ACHN (cell line): ENCODE data around the gene MAP2K6.
A peak's percentile ranks its signal among the peaks of the same experiment; 100 is the strongest.

ENCODE experiments used
- DNase-seq: peaks from one replicate; pipeline ENCODE4 v3.0.0-alpha.2; 2015
- in situ Hi-C: cut with HindIII; loops from 2 replicates; pipeline ENCODE4 v1.10.0; 2017; ENCODE audit warnings: low sequenced_read_pairs, low pct_ligation_motif_present, low pct_unique_long_range_greater_than_20kb

Gene MAP2K6

GRCh38 chr17:69450918-69451317 is 36.4 kb downstream of the MAP2K6 start:
- in situ Hi-C loops, result no loop called here

GRCh38 chr17:69451416-69452394 is 37.2 kb downstream of the MAP2K6 start:
- no peak for DNase-seq
- in situ Hi-C loops, result no loop called here

More at GRCh38 chr17:69450918-69451317, 36.4 kb downstream of the MAP2K6 start:
- no peak for DNase-seq

- DNase-seq, result no peak
- in situ Hi-C loops, result no loop called here
Measured at GRCh38 chr17:69452664-69453260, 38.3 kb downstream of the MAP2K6 start.

GRCh38 chr17:69454051-69454450 is 39.6 kb downstream of the MAP2K6 start:
- in situ Hi-C loops, result no loop called here
- DNase-seq, result no peak

- DNase-seq, result no peak
- in situ Hi-C loops, result no loop called here
Measured at GRCh38 chr17:69455040-69455439, 40.5 kb downstream of the MAP2K6 start.

- in situ Hi-C loops, result no loop called here
- no peak for DNase-seq
Measured at GRCh38 chr17:69457603-69458002, 43.1 kb downstream of the MAP2K6 start.

GRCh38 chr17:69460963-69461922 is 46.7 kb downstream of the MAP2K6 start:
- in situ Hi-C loops, result no loop called here

GRCh38 chr17:69461951-69462369 is 47.5 kb downstream of the MAP2K6 start:
- no peak for DNase-seq
- in situ Hi-C loops, result no loop called here

More at GRCh38 chr17:69460963-69461922, 46.7 kb downstream of the MAP2K6 start:
- DNase-seq, result no peak

- in situ Hi-C loops, result no loop called here
- DNase-seq, result no peak
Measured at GRCh38 chr17:69462882-69463281, 48.4 kb downstream of the MAP2K6 start.

GRCh38 chr17:69466451-69466850 is 52.0 kb downstream of the MAP2K6 start:
- in situ Hi-C loops, result no loop called here
- DNase-seq, result no peak

GRCh38 chr17:69466905-69467667 is 52.6 kb downstream of the MAP2K6 start:
- in situ Hi-C loops, result no loop called here

GRCh38 chr17:69468207-69468606 is 53.7 kb downstream of the MAP2K6 start:
- in situ Hi-C loops, result no loop called here
- no peak for DNase-seq

More at GRCh38 chr17:69466905-69467667, 52.6 kb downstream of the MAP2K6 start:
- DNase-seq, result peak; percentile 76

GRCh38 chr17:69470702-69471101 is 56.2 kb downstream of the MAP2K6 start:
- in situ Hi-C loops, result no loop called here
- DNase-seq, result no peak

GRCh38 chr17:69471406-69471805 is 56.9 kb downstream of the MAP2K6 start:
- DNase-seq, result no peak
- in situ Hi-C loops, result no loop called here

- peak; percentile 37 for DNase-seq
- in situ Hi-C loops, result no loop called here
Measured at GRCh38 chr17:69473841-69474831, 59.6 kb downstream of the MAP2K6 start.

- DNase-seq, result no peak
- in situ Hi-C loops, result no loop called here
Measured at GRCh38 chr17:69477204-69477902, 62.9 kb downstream of the MAP2K6 start.
